ENCODE measurements around the gene MAP4K3.

DNA sequence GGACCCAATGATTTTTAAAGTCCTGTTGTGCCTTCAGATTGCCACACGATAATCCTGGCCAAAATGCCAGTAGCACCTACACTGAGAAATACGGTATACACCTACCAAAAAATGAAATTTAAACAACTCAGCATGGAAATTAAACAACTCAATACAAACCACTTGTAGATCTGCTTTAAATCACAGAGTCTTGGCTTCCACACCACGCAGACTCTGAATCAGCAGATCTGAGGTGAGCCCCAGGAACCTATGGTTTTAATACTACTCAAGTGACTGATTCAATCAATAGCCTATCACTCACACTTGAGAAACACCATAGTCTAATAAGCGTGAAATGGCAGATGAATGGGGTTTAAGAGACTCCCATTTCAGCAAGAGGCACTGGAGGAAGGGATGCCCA is 46.9 kb downstream of the MAP4K3 start:
- TF ChIP-seq, protein P1, sequence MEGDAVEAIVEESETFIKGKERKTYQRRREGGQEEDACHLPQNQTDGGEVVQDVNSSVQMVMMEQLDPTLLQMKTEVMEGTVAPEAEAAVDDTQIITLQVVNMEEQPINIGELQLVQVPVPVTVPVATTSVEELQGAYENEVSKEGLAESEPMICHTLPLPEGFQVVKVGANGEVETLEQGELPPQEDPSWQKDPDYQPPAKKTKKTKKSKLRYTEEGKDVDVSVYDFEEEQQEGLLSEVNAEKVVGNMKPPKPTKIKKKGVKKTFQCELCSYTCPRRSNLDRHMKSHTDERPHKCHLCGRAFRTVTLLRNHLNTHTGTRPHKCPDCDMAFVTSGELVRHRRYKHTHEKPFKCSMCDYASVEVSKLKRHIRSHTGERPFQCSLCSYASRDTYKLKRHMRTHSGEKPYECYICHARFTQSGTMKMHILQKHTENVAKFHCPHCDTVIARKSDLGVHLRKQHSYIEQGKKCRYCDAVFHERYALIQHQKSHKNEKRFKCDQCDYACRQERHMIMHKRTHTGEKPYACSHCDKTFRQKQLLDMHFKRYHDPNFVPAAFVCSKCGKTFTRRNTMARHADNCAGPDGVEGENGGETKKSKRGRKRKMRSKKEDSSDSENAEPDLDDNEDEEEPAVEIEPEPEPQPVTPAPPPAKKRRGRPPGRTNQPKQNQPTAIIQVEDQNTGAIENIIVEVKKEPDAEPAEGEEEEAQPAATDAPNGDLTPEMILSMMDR (IDR thresholded peaks at IDR 0.05): no peak
- TF ChIP-seq EP300 (IDR thresholded peaks at IDR 0.05): no peak
